ENCODE measurements around the gene SYNJ2.

SYNJ2 gene

DNA sequence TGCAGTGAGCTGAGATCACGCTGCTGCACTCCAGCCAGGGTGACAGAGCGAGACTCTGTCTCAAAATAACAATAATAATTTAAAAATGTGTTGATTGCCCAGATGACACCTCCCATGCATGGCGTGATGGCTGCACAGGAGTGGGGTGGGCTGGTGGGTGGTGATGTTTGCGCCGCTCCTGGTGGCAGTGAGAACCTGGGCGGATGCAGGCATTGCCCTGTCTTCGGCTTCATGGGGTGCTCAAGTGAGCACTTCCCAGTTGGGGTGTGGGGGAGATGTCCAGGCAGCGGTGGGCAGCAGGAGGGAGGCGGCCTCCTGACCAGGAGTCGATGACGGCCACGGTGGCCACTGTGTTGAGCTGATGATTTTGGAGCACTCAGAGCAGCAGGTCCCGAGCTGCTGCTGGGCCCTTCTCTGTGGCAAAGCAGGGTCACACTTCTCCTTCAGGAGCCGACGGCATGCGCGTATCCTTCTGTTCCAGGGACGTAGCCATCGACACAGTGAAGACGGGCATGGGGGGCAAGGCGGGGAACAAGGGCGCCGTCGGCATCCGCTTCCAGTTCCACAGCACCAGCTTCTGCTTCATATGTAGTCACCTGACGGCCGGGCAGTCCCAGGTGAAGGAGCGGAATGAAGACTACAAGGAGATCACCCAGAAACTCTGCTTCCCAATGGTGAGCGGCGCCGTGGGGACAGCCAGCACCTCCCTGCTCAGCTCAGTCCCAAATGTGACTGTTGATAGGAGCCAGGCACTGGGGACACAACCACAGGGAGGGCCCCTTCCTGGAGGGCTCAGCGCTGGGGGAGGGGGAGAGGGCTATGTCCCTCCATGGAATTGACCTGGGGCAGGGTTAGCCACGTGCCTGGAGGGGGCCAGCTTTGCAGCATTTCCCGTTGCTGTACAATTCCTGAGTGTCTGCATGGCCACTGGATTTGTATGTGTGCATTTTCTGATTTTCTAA is 89.7 kb downstream of the SYNJ2 start:
- in situ Hi-C loops (cut with MboI; ENCODE audit: low sequenced_read_pairs), result no loop called here

DNA sequence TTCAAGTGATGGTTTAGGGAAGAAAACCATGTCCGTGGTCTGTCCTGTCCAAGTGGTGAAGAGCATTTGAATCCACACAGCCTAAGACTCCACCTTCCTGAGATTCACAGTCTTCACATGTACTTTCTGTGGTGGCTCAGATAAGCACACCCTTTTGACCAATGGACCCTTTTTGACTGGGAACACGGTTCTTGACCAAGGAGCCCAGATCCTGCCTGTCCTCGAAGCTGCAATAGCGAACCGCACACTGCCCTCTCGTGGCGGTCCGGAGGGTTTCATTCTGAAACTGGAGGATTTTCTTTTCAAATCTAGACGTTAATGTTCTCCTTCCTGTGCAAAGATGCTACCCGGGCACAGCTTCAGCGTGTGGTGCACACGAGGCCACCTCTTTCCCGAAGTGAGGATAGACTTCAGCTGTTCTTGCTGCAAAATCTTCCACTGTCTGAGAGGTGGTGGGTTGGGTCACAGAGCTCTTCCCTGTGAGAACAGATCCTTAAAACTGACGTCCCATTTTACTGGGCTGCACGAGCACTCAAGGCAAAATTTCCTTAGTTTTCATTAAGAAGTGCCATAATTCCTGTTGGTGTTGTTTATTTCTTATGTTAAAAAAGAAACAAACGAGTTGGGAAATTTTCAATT is 90.5 kb downstream of the SYNJ2 start:
- in situ Hi-C loops (cut with MboI; ENCODE audit: low sequenced_read_pairs), result no loop called here

DNA sequence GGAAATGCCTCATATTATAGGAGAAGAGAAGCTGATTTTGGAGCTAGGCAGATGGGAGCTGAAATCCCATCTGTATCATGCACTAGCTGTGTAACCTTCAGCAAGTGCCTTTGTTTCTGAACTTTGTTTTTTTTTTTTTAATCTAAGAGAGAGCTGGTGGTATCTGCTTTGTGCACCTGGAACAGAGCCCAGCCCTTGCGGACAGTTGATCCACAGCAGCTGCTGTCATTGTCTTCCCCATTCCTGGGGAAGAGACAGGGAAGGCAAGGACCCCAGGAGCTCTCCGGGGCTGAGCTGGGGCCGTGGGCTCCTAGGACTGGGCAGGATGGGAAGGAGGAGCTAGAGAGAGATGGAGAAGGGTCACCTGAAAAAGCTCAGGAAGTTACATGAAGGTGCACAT is 92.1 kb downstream of the SYNJ2 start:
- in situ Hi-C loops (cut with MboI; ENCODE audit: low sequenced_read_pairs), result no loop called here

DNA sequence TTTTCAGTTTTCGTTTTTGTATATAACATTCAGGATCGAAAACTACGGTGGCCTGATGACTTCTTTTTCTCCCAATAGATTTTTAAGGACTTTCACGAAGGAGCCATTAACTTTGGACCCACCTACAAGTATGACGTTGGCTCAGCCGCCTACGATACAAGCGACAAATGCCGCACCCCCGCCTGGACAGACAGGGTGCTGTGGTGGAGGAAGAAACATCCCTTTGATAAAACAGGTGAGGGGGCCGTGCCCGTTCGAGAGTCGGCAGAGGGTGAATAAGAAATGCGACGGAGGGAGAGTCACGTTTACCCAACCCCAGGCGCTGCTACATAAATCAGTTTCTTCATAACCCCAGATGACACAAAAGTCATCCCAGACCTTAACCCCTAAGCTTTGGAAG is 94.9 kb downstream of the SYNJ2 start:
- in situ Hi-C loops (cut with MboI; ENCODE audit: low sequenced_read_pairs), result no loop called here

DNA sequence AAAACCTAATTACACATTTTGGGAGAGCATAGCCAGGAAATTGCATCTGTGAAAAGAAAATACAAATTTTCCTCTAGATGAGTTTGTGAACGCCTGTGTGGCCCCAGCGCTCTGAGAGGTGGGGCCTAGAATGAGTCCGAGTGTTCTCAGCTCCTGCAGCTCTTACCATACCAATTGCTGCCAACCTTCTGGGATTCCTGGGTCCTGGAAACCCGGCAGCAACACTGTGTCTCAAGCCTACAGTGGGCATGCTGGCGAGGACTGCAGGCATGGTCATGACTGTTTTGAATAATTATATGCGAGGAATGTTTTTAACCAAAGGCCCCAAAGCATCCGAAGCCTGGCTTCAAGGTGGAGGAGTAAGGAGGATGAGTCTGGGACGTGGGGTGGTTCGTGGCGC is 96.0 kb downstream of the SYNJ2 start:
- in situ Hi-C loops (cut with MboI; ENCODE audit: low sequenced_read_pairs), result no loop called here

DNA sequence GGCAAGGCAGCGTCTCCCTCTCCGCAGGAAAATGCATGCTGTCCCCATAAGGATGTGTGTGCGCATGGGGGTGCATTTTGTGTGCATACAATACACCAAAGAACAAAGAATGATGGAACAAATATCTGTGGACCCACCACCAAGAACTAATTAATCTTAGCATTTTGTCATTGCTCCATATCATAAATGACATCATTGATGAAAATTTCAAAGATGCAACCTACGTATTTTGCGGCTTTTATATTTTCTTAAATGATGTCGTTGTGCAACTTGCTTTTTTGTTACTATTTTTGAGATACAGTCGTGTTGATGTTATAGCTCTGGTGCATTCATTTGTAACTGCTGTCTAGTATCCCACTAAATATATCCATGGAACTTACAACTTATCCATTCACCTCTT is 96.7 kb downstream of the SYNJ2 start:
- in situ Hi-C loops (cut with MboI; ENCODE audit: low sequenced_read_pairs), result no loop called here

DNA sequence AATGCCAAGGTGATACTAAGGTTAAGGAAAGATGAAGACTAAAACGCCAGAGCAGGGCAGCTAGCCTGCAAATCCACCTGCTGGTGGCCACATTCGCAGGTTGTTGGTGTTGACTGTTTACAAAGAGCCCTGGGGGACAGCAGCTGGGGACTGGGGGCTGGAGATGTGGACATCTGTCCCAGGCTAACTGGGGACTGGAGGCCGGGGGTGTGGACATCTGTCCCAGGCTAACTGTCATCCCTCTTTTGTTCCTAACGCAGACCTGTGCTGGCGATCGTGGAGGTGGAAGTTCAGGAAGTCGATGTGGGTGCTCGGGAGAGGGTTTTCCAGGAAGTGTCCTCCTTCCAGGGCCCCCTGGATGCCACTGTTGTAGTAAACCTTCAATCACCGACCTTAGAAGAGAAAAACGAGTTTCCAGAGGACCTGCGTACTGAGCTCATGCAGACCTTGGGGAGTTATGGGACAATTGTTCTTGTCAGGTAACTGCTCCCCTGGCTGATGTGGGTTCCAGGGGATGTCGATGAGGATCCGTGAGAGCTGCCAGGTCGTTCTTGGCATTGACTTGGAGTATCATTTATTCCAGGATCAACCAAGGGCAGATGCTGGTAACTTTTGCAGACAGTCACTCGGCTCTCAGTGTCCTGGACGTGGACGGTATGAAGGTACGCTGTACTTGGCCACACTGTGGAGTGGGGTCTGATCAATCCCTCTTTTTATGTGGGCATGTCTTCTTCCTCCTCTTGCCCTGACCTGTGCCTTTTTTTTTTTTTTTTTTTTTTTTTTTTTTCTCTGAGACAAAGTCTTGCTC is 99.4 kb downstream of the SYNJ2 start:
- in situ Hi-C loops (cut with MboI; ENCODE audit: low sequenced_read_pairs), result no loop called here

DNA sequence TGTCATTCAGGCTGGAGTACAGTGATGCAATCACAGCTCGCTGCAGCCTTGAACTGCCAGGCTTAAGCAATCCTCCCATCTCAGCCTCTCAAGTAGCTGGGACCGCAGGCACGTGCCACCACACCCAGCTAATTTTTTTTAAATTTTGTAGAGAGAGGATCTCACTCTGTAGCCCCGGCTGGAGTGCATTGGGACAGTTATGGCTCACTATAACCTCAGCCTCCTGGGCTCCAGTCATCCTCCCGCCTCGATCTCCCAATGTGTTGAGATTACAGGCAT is 99.9 kb downstream of the SYNJ2 start:
- in situ Hi-C loops (cut with MboI; ENCODE audit: low sequenced_read_pairs), result no loop called here

DNA sequence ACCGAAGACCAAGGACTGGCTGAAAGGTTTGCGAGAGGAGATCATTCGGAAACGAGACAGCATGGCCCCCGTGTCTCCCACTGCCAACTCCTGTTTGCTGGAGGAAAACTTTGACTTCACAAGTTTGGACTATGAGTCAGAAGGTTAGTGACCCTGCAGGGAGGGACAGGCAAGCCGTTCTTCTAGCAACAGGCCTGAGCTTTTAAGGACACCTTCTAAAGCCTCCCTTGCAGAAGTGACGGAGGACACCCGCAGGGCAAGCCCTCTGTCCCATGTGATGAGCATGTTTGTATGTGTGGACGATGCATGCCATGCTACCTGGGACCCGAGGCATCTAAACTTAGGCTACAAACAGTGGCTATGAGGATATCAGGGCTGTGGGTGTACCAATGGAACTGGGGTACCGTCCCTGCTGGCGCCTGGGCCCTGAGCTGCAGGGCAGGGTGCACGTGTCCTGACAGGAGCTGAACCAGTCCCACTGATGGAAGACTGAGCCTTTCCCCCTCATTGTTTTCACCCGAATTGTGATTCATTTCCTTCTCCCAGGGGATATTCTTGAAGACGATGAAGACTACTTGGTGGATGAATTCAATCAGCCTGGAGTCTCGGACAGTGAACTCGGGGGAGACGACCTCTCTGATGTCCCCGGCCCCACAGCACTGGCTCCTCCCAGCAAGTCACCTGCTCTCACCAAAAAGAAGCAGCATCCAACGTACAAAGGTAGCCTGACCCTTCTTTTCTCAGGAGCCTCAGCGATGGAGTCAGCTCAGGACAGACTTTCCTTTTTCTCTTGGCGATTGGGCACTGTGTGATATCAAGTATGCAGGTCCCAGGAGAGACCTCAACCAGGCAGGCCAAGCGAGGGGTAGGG is 102.0 kb downstream of the SYNJ2 start:
- in situ Hi-C loops (cut with MboI; ENCODE audit: low sequenced_read_pairs), result no loop called here

DNA sequence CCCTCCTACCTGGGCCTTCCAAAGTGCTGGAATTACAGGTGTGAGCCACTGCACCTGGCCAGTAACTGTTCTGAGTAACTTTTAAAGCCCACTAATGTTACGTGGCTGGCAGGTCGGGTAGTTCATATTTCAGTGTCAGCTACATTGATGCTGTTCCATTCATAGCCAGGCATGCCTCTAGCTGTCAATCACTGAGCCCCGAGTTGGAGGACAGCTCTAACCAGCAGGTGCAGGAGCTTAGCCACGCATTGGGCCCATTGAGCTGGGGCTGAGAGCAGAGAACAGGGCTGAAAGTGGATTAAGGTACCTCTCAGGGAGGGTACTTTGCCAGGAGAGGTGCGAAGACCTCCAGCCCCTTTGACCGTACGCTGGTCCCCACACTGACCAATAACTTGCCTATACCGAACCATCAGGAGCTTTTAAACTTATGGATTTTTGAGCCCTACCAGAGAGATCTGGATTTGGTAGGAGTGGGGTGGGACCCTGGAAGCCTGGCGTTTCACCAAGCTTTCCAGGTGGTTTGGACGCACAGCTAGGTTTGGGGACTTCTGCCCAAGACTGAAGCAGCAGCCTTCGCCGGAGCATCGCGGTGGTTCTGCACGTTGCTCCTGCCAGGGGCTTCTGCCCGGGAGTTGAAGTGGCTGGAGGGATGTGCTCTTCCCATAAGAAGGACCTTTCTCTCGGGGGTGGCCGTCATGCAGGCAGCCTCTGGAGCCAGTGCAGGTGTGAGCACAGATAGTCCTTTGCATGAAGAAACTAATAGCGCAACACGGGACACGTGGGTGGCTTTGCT is 103.8 kb downstream of the SYNJ2 start:
- in situ Hi-C loops (cut with MboI; ENCODE audit: low sequenced_read_pairs), result no loop called here

DNA sequence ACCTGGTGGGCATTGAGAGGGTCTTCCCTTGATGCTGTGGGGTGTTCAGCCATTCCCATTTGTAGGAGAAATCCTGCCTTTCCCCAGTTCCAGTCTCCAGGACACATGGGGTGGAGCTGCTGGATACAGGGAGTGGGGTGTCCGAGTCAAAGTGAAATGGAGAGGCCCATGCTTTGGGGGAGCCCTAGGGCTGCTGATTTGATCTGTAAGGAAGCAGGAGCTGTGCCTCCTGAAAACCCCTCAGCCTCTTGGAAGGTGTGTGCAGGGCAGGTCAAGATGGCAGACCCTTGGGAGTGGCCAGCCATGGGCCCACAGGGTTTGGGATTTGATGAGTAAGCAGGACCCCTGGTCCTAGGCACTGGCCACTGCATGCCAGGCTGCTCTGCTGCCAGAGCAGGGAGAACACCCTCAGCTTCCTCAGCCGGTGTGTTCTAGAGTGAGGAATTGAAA is 104.4 kb downstream of the SYNJ2 start:
- in situ Hi-C loops (cut with MboI; ENCODE audit: low sequenced_read_pairs), result no loop called here

DNA sequence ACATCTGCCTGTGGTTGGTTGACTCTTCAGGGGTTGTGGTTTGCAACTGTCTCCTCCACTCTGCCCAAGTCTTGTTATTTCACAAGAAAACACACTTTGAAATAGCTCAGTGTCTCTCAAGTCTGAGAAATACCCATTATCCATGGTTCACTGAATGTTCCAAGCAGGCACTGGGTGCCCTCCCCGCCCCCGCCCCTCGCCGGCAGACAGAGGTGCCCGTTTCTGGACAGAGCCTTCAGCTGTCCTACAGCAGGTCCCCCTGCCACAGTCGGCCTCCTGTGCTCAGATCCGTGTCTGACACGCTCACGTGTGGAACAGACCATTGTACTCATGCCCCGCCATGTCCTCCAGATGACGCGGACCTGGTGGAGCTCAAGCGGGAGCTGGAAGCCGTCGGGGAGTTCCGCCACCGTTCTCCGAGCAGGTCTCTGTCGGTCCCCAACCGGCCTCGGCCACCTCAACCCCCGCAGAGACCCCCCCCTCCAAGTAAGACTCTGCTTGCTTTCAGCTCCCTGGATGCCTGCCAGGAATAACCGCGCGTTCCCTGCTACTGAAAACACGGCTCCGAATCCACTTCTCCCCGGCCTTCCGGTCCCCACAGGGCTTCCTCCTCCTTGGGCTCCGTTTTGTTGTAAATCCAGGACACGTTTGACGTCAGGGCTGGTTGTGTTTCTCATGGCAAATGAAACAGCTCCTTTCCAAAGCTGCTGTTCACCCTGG is 105.0 kb downstream of the SYNJ2 start:
- in situ Hi-C loops (cut with MboI; ENCODE audit: low sequenced_read_pairs), result no loop called here

DNA sequence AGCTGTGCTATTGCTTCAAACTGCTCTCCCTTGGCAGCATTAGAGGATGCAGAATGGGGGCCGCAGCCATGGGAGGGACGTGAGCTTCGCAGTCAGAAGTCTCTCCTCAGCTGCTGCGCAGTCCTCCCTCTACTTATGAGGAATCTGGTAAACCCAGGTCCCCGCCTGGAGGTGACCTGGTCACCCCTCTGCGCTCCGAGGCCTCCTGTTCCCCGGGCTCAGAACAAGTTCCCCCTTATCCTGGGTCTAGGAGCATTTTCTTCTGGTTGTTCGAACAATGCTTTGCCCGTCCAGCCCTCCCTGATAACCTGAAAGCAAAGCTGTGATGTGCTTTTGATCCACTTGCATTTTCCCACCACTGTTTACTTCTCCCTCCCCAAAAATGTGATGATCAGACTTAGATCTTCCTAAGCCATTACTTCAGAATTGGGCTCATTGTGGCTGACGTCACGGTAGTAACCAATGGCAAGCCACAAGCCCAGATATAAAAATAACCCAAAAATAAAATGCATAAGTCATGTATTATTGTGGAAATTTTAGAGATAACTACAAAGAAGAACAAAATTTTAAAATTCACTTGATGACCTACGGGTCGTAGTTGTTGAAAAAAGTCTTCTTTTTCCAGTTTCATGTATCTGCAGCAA is 105.7 kb downstream of the SYNJ2 start:
- in situ Hi-C loops (cut with MboI; ENCODE audit: low sequenced_read_pairs), result no loop called here

DNA sequence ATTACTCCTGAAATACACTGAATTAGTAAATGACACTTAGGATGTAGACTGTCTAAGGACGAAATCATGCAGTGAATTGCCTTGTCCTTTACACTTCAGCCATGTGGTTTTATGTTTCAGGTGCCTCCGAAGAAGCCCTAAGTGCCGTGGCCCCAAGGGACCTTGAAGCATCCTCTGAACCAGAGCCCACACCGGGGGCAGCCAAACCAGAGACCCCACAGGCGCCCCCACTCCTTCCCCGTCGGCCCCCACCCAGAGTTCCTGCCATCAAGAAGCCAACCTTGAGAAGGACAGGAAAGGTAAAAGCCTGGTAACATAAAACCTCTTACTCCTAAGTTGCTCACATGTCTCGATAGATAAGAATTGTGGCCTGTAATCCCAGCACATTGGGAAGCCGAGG is 111.1 kb downstream of the SYNJ2 start:
- in situ Hi-C loops (cut with MboI; ENCODE audit: low sequenced_read_pairs), result no loop called here

DNA sequence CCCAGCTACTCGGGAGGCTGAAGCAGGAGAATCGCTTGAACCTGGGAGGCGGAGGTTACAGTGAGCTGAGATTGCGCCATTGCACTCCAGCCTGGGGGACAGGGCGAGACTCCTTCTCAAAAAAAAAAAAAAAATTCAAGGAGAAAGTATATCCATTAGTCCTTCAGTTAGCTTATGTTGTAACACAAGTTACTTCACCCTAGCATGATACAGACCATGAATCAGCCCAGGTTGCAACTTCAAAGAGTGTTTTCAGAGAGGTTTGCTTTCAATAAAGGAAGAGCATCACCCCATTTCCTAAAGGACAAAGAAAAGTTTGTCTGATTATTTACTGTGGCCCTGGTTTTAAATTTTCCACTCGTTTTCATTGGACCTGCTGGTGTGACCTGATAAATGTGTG is 113.4 kb downstream of the SYNJ2 start:
- in situ Hi-C loops (cut with MboI; ENCODE audit: low sequenced_read_pairs), result no loop called here

DNA sequence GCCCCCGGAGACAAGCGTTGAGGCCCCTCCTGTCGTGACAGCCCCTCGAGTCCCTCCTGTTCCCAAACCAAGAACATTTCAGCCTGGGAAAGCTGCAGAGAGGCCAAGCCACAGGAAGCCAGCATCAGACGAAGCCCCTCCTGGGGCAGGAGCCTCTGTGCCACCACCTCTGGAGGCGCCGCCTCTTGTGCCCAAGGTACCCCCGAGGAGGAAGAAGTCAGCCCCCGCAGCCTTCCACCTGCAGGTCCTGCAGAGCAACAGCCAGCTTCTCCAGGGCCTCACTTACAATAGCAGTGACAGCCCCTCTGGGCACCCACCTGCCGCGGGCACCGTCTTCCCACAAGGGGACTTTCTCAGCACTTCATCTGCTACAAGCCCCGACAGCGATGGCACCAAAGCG is 114.0 kb downstream of the SYNJ2 start:
- in situ Hi-C loops (cut with MboI; ENCODE audit: low sequenced_read_pairs), result no loop called here

DNA sequence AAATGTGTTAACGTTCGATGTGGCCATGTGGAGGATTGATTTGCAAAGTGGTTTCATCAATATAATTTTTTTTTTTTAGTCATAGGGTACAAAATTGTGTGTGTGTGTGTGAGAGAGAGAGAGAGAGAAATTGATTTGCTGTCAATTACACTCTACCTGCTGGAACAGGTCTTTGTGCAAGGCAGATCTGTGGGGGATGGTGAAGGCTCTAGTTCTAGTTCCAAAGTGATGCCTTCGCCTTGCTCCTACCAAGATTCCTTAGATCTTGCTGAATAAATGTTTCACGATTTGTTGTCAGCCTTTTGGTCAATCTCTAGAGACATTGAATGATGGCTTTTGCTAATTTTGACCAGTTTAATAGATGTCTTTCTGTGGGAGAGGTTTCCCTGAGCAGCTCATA is 121.6 kb downstream of the SYNJ2 start:
- in situ Hi-C loops (cut with MboI; ENCODE audit: low sequenced_read_pairs), result no loop called here

DNA sequence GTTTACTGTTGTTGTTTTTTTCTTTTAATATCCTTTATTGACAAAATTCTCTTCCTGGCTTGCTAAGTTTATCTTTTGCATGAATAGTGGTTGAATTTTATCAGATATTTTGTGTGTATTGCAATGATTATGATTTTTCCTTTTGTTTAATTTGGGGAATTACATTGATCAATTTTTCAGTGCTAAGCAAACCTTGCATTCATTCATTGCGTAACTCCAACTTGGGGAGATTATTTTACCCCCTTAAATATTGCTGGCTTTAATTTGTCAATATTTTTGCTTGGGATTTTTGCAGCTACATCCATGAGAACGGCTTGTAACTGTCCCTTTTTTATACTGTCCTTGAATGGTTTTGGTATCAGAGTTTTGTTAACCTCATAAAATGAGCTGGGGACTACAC is 123.0 kb downstream of the SYNJ2 start:
- in situ Hi-C loops (cut with MboI; ENCODE audit: low sequenced_read_pairs), result no loop called here

DNA sequence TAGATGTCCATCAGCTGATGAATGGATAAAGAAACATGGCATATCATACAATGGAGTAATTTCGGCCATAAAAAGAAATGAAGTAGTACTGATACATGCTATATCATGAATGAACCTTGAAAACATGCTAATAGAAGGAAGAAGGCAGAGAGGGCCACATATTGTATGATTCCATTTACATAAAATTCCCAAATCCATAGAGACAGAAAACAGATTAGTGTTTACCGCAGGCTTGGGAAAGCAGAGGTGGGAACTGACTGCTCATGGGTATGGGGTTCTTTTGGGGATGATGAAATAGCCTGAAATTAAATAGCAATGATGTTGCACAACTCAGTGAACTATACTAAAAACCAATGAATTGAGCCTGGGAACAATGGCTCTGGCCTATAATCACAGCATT is 128.1 kb downstream of the SYNJ2 start:
- in situ Hi-C loops (cut with MboI; ENCODE audit: low sequenced_read_pairs), result no loop called here

Data from HL-60/S4 (cell line).